OCI-M2 (cell line): ENCODE measurements around the gene ZSCAN5B.
"Not testable (repeated sequence)": the region's sequence is repeated elsewhere in the genome, so short reads cannot be mapped to it uniquely, and the experiment has no call there.

ENCODE experiments used
- DNase-seq: peaks from one replicate; lab custom pipeline; 2025; ENCODE audit not compliant: unreplicated experiment; lab: John Stamatoyannopoulos, UW

ZSCAN5B gene

GRCh38 chr19:56197646-56198045 is at the start of gene ZSCAN5B:
TSS of gene ZSCAN5B (minus strand) at chr19:56197783. CDS start at chr19:56193052, 4,731 bp downstream.
- DNase-seq = not testable (repeated sequence)

GRCh38 chr19:56245764-56246163 is 48.2 kb upstream of the ZSCAN5B start:
- not testable (repeated sequence) for DNase-seq

- DNase-seq = no peak
Measured at GRCh38 chr19:56245121-56245740, 47.6 kb upstream of the ZSCAN5B start.

GRCh38 chr19:56223481-56223880 is 25.9 kb upstream of the ZSCAN5B start:
- no peak for DNase-seq

GRCh38 chr19:56222901-56223300 is 25.3 kb upstream of the ZSCAN5B start:
- no peak for DNase-seq

GRCh38 chr19:56221851-56222250 is 24.3 kb upstream of the ZSCAN5B start:
- no peak for DNase-seq

GRCh38 chr19:56221442-56221841 is 23.9 kb upstream of the ZSCAN5B start:
- DNase-seq = not testable (repeated sequence)

GRCh38 chr19:56218961-56219360 is 21.4 kb upstream of the ZSCAN5B start:
- no peak for DNase-seq

- DNase-seq = no peak
Measured at GRCh38 chr19:56217039-56217949, 19.7 kb upstream of the ZSCAN5B start.

GRCh38 chr19:56211718-56212117 is 14.1 kb upstream of the ZSCAN5B start:
- DNase-seq = no peak

GRCh38 chr19:56210036-56210435 is 12.5 kb upstream of the ZSCAN5B start:
- DNase-seq = not testable (repeated sequence)

GRCh38 chr19:56209091-56209490 is 11.5 kb upstream of the ZSCAN5B start:
- DNase-seq = no peak

- DNase-seq = not testable (repeated sequence)
Measured at GRCh38 chr19:56207581-56207980, 10.0 kb upstream of the ZSCAN5B start.

GRCh38 chr19:56201973-56202372 is 4.4 kb upstream of the ZSCAN5B start, which contains the start of gene ZSCAN5C:
TSS of gene ZSCAN5C (plus strand) at chr19:56202273. CDS start at chr19:56205914, 3,641 bp downstream.
- DNase-seq = no peak

- DNase-seq = no peak
Measured at GRCh38 chr19:56199687-56200086, 2.1 kb upstream of the ZSCAN5B start.

- DNase-seq = no peak
Measured at GRCh38 chr19:56193981-56194640, 3.5 kb downstream of the ZSCAN5B start.

GRCh38 chr19:56191711-56192110 is 5.9 kb downstream of the ZSCAN5B start:
- DNase-seq = no peak

- no peak for DNase-seq
Measured at GRCh38 chr19:56191115-56191514, 6.5 kb downstream of the ZSCAN5B start.

- DNase-seq = no peak
Measured at GRCh38 chr19:56189785-56190184, 7.8 kb downstream of the ZSCAN5B start.

- no peak for DNase-seq
Measured at GRCh38 chr19:56177564-56178243, 19.9 kb downstream of the ZSCAN5B start.

GRCh38 chr19:56176881-56177280 is 20.7 kb downstream of the ZSCAN5B start:
- DNase-seq = no peak
